HG03159 (cell line): ENCODE data around the gene H2BW1.
"Not testable (repeated sequence)": the region's sequence is repeated elsewhere in the genome, so short reads cannot be mapped to it uniquely, and the experiment has no call there.

Source experiments
- ATAC-seq: cut with Tn5 transposase; IDR thresholded peaks from one replicate; pipeline ENCODE4 v1.9.1; 2021; ENCODE audit warnings: mild to moderate bottlenecking, moderate library complexity; ENCODE audit not compliant: unreplicated experiment

Gene H2BW1, protein sequence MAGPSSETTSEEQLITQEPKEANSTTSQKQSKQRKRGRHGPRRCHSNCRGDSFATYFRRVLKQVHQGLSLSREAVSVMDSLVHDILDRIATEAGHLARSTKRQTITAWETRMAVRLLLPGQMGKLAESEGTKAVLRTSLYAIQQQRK

DNA sequence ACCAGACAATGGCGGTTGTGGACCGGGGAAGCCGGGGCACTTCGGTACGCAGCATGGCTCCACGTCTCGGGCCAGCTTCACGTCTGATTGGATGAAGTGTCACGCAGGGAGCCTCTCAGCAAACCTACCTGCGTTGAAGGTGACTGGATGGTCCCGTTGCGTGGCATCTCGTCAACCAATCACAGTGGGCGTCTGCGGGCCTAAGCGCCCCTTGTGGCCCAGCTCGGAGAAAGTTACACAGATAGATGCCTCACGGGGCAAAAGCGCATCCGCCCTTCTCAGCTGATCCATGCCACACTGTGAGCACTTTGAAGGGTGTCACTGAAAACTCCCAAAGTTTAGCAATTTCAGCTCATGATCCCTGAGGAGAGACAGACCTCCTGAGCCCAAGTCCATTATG lies at the start of gene H2BW1:
Gene H2BW1, minus strand, starts transcription at position 103 of the 400 bp plus-strand sequence. CDS start 132 bp downstream, outside the sequence.
- no peak for ATAC-seq

DNA sequence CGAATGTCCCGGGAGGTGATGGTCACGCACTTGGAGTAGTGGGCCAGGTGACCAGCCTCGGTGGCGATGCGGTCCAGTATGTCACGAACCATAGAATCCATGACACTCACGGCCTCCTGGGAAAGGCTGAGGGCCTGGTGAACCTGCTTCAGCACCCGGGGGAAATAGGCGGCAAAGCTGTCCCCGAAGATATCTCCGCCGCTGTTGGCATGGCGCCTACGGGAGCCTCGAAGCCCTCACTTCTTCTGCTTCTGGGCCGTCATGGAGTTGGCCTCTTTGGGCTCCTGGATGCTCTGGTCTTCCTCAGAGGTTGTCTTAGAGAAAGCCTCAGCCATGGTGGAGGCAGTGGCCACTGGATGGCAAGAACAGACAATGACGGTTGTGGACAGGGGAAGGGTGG lies 49.1 kb upstream of the H2BW1 start:
- not testable (repeated sequence) for ATAC-seq

DNA sequence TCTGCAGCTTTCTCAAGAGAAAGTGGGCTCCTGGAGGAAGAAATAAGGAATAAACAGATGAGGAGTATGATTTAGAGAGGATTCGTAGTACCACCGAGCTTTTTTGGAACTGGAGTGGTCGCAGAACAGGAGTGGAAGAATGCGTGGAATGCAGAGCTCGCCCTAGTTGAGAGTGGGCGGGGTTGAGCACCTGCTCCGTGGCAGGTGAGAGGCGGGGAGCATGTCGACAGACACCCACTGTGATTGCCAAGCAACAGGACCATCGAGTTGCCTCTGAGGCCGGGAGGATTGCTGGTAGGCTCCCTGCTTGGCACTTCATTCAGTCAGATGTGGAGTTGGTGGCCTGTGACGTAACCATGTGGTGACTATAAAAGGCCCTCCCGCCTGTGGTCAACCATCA lies 41.4 kb upstream of the H2BW1 start:
- ATAC-seq: not testable (repeated sequence)

DNA sequence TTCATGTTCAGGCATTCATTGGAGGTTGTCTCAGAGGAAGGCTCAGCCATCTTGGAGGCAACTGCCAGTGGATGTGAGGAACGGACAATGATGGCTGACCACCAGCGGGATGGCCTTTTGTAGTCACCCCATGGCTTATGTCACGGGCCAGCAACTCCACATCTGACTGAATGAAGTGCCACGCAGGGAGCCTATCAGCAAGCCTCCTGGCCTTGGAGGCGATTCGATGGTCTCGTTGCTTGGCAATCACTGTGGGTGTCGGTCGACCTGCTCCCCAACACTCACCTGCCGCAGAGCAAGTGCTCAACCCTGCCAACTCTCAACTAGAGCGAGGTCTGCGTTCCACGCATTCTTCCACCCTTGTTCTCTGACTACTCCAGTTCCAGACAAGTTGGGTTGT lies 33.7 kb upstream of the H2BW1 start:
- no peak for ATAC-seq

DNA sequence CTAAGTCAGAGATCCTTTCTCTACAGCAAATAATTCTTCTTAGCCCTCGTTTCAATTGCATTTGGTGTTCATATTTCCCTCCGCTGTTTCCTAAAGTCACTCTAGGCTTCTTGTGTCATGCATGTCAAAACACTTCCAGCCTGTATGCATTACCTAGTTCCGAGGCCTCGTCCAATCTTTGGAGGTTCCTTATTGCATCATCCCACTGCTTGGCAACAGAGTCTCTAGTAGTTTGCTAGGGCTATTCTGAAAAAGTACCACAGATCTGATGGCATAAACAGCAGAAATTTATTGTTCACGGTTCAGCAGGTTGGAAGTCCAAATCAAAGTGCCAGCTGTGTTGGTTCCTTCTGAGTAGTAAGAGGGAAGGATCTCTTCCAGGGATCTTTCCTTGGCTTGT lies 32.1 kb upstream of the H2BW1 start:
- no peak for ATAC-seq

DNA sequence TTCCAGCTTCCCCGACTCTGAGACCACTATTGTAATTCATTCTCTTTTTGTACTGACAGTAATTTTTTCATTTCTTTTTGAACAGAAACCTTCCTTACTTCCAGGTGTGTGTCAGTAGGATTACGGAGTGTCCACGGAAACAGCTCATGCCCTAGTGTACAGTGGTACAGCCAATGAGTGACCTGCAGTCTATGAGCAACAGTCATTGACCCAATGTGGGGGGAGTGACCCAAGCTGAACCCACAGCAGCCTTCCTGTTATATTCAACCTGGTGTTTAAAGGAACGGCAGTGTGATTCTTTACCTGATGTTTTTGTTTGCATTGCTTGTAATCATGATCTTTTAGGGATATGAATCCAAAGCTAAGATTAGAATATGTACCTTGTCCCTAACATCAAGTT lies 27.5 kb upstream of the H2BW1 start:
- ATAC-seq: no peak

DNA sequence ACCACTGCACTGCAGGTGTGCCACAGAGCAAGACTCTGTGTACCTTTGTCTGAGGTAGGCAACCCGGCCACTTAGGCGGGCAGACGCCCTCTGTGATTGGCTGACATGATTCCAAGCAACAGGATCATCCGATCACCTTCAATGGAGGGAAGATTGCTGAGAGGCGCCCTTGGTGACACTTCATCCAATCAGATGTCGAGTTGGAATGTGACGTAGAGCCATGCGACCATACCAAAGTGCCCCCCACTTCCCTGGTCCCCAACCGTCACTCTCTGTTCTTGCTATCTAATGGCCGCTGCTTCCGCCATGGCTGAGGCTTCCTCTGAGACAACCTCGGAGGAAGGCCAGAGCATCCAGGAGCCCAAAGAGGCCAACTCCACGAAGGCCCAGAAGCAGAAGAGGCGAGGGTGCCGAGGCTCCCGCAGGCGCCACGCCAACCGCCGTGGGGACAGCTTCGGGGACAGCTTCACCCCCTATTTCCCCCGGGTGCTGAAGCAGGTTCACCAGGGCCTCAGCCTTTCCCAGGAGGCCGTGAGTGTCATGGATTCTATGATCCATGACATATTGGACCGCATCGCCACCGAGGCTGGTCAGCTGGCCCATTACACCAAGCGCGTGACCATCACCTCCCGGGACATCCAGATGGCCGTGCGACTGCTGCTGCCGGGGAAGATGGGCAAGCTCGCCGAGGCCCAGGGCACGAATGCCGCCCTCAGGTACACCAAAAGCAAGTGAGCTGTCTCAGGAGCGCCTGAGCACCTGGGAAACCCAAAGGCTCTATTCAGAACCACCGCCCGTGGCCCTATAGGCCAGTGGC lies 26.4 kb upstream of the H2BW1 start, which contains the start of gene H2BW2:
Gene H2BW2, plus strand, starts transcription at position 268 of the 817 bp plus-strand sequence. Its CDS starts 39 bp downstream, at position 307.
- ATAC-seq: no peak

DNA sequence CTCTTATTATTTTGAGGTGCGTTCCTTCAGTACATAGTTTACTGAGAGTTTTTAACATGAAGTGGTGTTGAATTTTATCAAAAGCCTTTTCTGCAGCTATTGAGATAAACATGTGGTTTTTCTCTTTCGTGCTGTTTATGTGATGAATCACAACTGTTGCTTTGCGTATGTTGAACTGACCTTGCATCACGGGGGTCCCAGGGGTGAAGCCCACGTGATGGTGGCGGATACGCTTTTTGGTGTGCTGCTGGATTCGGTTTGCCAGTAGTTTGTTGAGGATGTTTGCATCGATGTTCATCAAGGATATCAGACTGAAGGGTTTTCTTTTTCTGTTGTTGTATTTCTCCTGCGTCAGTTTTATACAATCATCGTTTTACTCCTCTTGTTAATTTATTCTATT lies 4.6 kb upstream of the H2BW1 start:
- no peak for ATAC-seq

DNA sequence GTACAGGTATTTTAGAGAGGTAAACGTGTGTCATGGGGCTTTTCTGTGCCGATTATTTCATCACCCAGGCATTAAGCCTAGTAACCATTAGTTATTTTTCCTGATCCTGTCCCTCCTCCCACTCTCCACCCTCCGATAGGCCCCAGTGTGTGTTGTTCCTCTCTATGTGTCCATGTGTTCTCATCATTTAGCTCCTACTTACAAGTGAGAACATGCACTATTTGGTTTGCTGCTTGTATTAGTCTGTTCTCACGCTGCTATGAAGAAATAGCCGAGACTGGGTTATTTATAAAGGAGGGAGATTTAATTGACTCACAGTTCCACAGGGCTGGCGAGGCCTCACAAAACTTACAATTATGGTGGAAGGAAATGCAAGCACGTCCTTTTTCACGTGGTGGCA lies 2.1 kb upstream of the H2BW1 start:
- ATAC-seq: not testable (repeated sequence)

DNA sequence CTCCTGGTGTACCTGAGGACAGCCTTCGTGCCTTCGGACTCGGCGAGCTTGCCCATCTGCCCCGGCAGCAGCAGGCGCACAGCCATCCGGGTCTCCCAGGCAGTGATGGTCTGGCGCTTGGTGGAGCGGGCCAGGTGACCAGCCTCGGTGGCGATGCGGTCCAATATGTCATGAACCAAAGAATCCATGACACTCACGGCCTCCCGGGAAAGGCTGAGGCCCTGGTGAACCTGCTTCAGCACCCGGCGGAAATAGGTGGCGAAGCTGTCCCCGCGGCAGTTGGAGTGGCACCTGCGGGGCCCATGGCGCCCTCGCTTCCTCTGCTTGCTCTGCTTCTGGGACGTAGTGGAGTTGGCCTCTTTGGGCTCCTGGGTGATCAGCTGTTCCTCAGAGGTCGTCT lies 350 bp downstream of the H2BW1 start:
- ATAC-seq: no peak

DNA sequence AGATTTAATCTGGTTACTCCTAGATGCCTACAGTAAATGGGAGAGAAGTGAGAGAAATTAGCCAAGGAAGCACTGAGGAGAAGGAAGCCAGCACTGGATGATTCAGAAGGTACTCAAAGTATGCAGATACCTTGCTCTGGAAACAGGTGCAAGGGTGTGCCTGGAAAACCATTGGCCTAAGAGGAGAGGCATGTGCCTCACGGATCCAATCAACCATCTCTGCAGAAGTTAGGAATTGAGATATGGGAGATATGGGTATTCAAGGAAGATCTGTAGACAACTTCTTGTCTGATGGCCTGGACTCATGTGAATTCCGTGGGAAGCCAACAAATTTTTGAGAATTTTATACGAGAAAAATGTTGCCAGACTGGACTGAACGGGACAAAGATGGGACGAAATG lies 4.7 kb downstream of the H2BW1 start:
- ATAC-seq: no peak

DNA sequence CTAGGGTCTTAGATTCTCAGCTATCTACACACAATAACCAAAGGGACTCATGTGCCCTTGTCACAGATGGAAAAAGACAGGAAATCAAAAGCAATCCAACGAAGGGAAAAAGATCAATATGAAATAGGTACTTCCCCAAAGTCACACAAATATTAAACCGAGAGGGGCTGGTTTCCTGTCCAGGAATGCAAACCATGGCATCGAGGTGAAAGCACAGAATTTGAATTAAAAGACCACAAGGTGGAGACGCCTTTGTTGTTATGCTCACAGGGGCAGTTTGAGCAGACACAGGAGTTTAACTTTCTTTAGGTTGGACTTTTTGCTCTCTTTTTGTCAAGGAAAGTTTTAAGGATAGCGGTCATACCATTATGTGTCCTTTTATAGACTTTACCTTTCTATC lies 14.3 kb downstream of the H2BW1 start:
- ATAC-seq: peak; percentile 84

DNA sequence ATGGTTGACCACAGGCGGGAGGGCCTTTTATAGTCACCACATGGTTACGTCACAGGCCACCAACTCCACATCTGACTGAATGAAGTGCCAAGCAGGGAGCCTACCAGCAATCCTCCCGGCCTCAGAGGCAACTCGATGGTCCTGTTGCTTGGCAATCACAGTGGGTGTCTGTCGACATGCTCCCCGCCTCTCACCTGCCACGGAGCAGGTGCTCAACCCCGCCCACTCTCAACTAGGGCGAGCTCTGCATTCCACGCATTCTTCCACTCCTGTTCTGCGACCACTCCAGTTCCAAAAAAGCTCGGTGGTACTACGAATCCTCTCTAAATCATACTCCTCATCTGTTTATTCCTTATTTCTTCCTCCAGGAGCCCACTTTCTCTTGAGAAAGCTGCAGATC lies 30.0 kb downstream of the H2BW1 start:
- ATAC-seq: not testable (repeated sequence)

DNA sequence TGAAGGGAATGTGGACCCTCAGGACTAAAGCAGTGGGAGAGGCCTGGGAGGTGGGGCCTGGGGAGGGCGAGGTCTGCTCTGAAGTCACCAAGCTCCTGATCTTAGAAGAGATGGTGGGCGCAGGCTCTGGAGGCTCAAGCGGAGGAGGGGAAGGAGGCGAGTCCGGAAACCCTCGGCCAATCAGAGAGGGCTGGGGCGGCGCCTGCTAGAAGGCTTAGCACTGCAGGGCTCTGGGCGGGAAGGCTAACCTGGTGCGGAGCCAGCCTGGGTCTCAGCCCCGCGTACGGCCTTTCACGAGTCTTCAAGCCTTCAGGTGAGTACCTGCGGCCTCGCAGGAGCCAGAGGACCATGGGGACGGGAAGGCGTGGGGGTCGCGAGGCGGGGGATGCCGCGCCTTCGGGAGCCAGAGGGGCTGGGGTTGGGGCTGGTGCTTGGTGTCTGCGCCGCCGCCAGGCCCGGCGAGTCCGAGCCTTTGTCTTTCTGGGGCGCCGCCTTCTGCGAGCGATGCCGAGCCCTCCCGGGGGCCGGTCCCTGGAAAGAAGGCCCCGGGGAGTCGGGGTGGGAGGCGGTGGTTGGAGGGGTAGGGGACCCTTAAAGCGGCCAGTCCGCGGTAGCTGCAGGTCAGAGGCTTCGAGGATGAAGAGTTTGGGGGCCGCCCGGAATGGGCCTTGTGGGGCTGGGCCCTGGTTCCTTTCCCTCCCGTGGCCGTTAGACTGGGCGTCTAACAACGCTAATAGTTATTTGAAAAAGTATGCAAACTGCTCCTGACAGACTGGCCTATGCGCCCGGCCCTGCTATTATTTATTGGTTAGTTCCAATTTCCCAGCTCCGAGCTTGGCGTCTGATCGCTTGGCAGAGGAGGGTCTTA lies 50.9 kb downstream of the H2BW1 start, which contains the start of gene TMSB15B:
Gene TMSB15B, plus strand, starts transcription at position 217 of the 868 bp plus-strand sequence.
- peak; percentile 97 for ATAC-seq
